GM18526 (cell line): ENCODE measurements around the gene MAB21L1.

Experiments used
- POLR2A ChIP-seq: IDR thresholded peaks from 3 replicates; pipeline ENCODE4 v1.6.1; 2011; ENCODE audit not compliant: insufficient read length; ENCODE audit errors: extremely low read depth

The MAB21L1 gene

DNA sequence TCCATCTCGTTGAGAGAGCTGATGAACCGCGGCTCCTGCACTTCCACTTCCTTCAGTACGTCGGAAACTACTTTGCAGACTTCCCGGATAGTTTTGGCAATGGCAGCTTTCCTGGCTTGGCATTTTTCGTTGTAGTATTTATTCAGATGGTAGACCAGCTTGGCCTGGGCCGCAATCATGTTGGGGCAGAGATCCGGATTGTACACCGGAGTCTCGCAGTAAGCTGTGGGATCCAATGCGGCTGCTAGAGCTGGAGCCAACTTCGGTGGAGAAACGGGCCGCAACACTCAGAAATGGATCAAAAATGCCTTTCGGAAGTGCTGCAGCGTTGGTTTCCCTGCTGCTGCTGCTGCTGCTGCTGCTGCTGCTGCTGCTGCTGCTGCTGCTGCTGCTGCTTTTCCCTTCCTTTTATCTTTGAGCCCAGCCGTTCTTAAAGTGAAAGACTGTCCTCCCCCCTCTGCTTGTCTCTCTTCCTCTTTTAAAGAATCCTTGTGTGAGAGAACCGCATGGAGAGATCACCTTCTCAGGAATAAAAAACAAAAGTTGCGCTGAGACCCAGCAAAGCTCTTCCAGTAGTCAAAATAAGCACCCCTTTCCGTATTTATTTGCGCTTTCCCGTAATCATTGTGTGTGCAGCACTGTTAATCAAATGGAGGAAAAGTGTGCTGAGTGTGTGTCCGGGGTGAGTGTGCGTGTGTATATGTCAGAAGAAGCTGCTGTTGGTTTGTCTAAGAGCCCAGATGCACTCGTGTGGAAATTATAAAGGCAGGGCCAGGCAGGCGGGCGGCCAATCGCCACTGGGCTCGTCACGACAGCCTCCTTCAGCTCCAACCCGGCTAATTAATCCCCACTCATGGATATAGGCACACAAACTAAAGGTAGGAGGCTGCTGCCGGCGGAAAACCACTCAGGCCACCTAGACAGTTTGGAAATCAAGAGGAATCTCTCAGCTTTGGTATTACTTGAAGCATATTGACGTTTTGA lies at the start of gene MAB21L1:
MAB21L1 (minus strand) TSS at position 730 of the 984 bp plus-strand sequence; CDS start at position 179, 551 bp downstream.
- TF ChIP-seq POLR2A, result no peak

- TF ChIP-seq POLR2A, result no peak
Measured at GRCh38 chr13:35524171-35524570, 47.7 kb upstream of the MAB21L1 start.

- TF ChIP-seq POLR2A, result no peak
Measured at GRCh38 chr13:35518337-35518946, 42.0 kb upstream of the MAB21L1 start.

GRCh38 chr13:35514801-35515502 lies 38.5 kb upstream of the MAB21L1 start:
- no peak for TF ChIP-seq POLR2A

DNA sequence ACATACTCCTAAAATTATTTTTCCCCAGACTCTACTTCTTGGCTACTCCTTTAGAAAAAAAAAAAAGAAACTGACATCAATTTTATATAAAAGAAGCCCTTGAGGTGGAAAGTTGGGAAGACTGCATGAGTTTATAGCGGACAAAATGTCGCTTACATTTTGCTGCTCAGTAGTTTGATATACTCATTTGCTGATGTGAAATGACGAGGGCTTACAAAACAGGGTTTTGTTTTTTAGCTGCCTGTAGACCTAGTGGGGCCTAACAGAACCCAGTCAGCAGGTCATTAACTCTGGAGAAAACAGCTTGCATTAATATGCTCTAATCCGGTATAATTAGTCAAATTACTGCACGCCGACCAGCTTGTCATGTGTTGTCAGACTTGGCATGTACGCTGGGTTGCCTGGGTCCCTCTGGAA lies 37.6 kb upstream of the MAB21L1 start:
- TF ChIP-seq POLR2A, result no peak

- no peak for TF ChIP-seq POLR2A
Measured at GRCh38 chr13:35512271-35512920, 35.9 kb upstream of the MAB21L1 start.

DNA sequence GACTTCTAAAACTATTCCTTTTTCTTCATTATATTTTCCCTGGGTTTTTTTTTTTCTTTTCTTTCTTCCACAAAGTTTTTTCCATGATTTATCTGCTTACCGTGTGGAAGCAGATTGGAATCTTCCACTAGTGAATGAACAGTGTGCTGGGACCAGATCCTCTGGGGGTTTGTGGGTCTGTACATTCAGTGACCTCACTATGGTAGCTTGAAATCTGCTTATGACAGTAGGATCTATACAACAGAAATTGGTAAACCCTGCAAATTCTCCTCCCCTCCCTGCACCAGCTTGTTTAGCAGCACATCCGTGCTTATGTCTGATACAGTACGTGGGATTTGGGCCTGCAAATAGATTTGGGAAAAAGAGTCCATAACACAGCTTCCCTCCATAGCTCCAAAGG lies 26.0 kb upstream of the MAB21L1 start:
- TF ChIP-seq POLR2A, result no peak

DNA sequence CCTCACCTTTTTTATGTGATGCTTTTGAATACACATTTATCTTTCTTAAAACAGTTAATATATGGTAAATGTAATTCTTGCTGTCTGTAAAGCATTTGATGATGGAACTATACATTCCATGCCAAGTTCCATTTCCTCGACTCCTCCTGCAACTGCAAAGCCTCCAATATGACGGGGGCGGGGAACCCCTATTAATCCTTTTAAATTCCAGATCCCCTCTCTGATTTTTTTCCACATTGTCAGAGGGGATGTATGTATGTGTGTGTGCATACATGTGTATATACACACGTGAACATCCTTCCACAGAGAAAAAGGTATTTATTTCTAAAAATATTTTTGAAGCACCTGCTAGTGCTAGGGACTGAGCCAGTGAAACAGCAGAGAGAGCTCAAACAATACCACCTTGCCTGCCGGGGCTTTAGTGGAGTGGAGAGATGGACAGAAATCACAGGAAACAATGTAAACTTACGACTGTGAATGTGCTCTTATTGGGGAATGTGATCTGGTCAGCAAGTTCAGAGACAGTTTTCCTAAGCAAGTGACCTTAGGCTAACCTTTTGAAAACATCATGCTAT lies 25.3 kb upstream of the MAB21L1 start:
- no peak for TF ChIP-seq POLR2A

GRCh38 chr13:35500144-35500543 lies 23.7 kb upstream of the MAB21L1 start:
- no peak for TF ChIP-seq POLR2A

- no peak for TF ChIP-seq POLR2A
Measured at GRCh38 chr13:35499676-35500075, 23.2 kb upstream of the MAB21L1 start.

GRCh38 chr13:35499196-35499662 lies 22.7 kb upstream of the MAB21L1 start:
- TF ChIP-seq POLR2A, result no peak

- TF ChIP-seq POLR2A, result no peak
Measured at GRCh38 chr13:35498231-35498630, 21.7 kb upstream of the MAB21L1 start.

GRCh38 chr13:35496761-35497386 lies 20.4 kb upstream of the MAB21L1 start:
- TF ChIP-seq POLR2A, result no peak

GRCh38 chr13:35496006-35496405 lies 19.5 kb upstream of the MAB21L1 start:
- TF ChIP-seq POLR2A, result no peak
